RKO (cell line): Measurements from ENCODE around the gene ABO.
"Not testable (repeated sequence)": the region's sequence is repeated elsewhere in the genome, so short reads cannot be mapped to it uniquely, and the experiment has no call there.

Source experiments
- DNase-seq: peaks from one replicate; pipeline ENCODE4 v3.0.0-alpha.2; 2016; ENCODE audit warnings: low spot score

The ABO gene

DNA sequence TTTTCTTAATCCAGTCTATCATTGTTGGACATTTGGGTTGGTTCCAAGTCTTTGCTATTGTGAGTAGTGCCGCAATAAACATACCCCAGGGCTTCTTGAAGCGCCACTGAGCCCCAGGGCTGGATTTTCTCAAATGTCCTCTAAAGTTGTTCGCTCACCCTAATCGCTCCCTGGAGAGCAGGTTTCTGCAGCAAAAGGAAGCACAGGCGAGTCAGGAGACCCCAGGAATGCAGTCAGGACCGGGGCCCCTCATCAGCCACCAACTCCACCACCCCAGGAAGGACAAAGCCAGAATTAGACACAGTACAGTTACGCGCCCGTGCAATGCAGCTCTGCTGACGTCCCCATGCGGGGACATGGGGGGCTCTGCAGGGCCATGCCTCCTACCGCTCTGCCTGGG is 50.2 kb downstream of the ABO start:
- DNase-seq: no peak

DNA sequence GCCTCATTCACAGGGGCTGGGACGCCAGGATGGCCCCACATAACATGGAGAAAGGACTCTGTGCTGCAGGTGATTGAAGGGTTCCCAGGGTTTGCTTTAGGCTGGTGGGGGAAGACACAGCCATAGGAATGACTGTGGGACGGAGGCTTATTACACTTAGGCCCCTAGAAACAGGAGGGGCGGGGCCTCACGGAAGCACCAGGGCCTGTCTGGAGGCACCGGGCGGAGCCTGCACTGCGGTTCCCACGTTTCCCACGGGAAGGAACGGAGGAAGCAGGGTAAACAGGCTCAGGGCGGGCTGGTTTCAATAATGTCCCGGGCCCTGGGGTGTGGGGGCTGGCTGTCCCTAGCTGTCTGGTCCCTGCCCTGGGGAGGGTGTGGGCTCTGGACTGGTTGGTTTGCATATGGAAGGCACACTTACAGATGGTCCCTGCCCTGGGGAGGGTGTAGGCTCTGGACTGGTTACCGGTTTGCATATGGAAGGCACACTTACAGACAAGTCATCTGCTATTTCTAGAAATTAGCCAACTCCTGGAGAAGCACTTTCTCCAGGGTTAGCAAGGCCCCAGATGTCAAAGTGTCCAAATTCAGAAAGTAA is 51.7 kb downstream of the ABO start:
- DNase-seq: not testable (repeated sequence)

DNA sequence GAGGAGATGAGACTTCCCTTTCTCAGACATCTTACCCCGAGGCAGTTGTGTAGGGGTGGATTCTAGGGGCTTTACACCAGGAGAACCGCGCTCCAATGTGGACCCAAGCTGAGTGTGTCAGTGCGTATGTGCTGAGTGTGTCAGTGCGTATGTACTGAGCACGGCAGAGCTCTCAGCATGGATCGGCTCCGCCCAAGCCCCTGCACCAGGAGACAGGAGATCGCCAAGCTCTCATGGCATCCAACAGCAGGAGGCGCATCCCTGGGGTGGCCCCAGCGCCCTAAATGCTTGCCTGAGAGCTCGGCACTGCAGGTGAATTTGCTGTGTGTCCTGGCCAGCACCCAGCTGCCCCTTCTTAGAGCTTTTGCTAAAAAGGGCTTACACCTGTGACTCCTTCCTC is 53.0 kb downstream of the ABO start:
- not testable (repeated sequence) for DNase-seq

DNA sequence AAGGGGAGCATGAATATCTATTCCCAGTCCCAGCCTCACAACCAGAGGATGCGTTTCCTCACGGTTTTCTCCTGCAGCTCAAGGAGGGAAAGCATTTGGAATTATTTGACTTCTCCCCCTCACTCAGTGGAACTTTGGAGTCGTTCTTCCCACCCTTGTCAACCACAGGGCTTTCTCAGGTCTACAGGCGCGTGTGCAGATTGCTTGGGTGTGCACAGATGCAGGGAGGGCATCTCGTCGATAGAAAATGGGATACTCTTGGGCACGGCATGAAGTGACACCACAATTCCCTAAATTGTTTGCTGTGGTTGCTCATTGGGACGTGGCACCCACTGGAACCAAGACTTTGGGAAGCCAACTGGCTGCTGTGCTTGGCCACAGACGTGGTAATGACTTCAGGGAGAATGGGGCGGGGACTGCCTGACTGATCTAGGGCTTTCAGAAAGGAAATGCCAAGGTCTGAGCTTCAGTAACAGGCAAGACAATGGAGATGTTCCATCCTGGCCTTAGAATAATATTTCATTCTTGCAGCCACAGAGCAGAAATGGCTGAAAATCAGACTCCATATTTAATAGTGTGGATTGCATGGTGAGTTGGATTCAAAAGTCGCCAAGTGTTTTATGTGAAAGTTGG is 53.7 kb downstream of the ABO start:
- DNase-seq: no peak

DNA sequence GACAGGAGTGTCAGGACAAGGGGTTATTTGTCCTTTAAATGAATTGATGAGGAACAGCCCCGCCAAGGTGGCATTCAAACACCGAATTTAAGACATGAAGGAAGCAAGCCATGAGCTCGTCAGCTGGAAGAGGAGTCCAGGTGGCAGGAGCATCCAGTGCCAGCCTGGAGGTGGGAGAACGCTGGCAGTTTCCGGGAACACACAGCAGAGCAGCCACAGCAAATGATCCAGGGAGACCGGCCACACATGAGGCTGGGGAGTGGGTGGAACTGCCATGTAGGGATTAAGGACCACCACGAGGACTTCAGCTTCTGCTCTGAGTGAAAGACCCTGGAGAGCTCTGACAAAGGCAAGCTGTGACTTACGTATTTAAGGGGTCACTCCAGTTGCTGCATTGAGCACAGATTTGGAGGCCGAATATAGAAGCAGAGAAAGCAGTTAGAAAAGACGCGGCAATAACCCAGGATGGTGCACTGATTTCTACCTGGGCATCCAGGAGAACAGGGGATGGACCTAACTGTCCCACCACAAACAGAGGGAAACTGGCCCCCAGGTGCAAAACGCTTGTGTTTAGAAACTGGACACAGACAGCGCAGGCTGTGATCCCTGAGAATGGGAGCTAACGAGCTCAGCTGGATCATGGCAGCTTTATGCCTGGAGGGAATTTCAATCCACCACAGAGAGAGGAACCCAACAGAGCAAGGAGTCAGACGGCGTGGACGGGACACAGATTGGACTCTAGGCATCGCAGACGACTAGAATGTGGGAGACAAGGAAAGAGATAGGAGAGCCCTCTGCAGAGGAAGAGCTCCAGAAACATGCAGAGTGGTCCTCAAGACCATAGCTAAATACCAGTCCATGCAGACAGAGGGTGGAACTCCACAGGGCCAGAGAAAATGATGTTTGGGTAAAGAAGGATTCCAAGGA is 56.7 kb downstream of the ABO start:
- DNase-seq: not testable (repeated sequence)

DNA sequence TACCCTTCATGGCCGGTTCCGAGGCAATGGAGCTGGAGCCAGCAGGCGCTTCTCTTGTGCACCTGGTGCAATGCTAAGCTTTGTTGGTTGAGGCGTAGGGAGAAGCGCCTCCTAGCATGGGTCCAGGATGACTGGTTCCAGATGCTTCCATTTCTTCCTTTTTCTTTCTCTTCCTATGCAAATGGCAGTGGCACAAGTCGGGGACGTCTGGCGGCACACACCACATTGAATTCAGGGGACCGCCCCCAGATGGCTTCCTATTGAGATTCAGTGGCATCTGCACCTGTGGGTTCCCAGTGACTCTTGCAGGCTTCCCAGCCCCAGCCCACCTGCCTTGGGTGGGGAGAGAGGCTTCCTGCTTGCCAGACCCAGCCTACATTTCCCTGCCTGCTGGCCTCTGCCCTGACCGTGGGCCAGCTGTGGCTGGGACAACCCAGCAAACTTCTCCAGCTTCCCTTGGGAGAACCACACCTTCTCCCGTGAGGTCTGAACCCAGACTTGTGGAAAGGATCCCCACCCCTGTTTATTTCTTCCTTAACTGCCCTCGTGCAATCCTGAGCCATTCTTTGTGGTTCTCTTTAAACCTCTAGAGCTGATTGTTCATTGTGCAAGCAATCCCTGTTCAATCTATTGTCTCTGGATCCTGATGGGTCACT is 57.5 kb downstream of the ABO start:
- not testable (repeated sequence) for DNase-seq

DNA sequence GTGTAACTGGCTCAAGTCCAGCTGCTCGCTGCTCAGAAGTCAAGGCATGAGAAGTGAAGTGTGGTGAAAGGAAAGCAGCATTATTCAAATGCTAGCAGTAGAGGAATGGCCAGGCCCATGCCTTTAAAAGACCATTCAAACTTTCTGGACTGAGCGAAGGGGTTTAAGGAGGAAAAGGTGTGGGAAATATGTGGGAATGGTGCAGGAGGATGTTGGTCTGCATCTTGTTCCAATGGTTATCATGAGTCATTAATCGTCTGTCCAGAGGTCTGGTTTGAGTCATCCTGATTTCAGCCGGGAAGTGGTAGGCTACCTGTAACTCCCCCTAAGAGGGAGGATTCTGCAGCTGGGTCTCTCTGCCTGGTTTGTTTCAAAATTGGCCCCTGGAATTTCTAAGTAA is 60.7 kb downstream of the ABO start:
- DNase-seq: not testable (repeated sequence)

DNA sequence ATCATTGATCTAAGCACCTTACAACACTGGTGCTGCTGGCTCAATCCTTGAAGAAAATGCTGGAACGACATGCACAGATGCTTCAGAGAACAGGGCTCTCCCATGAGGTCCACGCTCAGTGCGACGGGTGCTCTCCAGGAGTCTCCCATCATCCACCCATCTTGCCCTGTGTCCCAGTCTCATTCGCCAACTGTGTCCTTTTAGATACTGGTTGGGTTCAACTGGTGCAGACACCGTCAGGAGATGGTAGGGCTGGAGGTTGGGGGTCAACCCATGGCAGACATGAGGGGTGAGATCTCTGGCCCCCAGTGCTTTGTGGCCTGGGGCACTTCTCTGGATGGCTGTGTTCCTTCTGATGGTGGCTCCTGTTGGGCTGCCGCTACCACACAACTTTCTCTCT is 64.4 kb downstream of the ABO start:
- no peak for DNase-seq

DNA sequence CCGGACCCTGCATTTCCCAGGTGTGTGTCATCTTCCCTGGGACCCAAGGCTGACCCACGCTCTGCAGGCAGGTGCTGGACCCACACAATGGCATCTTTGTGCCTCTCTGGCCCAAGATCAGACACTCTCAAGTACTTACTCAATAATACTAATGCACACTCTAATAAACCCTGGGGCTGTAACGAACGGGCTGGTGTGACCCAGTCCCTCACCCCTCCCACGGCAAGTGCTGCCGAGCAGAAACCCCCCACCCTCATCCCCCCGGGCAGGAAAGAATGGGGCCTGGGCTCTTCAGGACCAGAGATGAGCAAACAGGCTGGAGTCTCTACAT is 64.8 kb downstream of the ABO start:
- DNase-seq: no peak

DNA sequence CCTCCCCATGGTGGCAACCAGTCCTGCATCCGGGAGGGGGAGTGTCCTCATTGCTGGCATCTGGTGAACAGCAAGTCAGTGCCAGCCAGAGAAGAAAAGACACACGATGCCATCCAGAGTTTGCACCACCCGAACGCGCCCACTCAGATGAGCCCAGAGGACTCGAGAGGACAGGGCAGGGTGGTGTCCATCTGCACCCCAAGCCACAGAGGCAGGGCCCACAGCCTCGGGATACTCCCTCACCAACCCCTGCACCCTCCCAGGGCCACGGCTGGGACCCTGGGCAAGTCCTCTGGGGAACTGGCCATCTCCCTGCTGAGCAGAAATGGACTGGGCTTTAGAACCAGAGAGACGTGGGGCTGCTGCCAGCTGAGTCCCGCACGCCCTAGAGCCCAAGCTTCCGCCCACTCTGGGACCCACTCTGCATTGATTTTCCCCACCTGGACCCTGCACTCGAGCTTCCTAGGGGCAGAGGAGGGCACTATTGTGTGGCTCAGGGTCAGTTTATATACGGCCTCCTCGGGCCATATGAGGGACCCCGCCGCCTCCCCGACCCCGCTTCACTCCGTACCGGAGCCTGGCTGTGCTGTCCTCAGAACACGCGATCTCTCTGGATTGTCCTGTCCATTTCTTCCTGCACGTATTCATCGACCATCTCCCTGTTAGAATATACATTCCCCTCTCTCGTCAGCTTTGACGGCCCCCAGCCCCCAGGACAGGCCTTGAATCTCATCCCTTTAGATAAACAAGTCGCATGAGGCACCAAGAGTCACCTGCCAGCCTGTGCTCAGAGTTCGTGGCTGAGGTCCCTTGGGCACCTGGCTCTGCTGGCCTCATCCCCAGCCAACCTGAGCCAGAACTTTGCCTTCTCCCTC is 65.4 kb downstream of the ABO start:
- not testable (repeated sequence) for DNase-seq

DNA sequence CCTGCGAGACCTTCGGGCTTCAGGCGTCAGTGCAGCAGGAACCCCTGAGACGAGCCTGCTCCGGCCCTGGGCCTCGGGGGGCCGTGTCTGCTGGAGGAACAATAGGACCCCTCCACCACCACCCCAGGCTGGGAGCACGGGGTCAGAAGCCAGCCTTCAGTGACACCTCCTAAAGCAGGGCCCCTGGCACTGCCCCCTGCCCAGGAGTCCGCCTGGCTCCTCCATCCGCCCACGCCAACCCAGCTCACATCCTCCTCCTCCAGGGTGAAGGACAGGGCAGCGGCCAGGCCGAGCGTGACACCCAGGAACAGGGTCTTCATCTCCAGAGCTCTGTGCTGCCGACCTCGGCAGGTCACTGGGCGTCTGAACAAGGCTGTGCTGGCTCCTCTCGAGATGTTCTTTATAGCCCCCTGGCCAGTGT is 66.1 kb downstream of the ABO start, which contains the start of gene OBP2B:
OBP2B (minus strand) TSS at position 371 of the 421 bp plus-strand sequence; CDS start at position 320, 51 bp downstream.
- not testable (repeated sequence) for DNase-seq

DNA sequence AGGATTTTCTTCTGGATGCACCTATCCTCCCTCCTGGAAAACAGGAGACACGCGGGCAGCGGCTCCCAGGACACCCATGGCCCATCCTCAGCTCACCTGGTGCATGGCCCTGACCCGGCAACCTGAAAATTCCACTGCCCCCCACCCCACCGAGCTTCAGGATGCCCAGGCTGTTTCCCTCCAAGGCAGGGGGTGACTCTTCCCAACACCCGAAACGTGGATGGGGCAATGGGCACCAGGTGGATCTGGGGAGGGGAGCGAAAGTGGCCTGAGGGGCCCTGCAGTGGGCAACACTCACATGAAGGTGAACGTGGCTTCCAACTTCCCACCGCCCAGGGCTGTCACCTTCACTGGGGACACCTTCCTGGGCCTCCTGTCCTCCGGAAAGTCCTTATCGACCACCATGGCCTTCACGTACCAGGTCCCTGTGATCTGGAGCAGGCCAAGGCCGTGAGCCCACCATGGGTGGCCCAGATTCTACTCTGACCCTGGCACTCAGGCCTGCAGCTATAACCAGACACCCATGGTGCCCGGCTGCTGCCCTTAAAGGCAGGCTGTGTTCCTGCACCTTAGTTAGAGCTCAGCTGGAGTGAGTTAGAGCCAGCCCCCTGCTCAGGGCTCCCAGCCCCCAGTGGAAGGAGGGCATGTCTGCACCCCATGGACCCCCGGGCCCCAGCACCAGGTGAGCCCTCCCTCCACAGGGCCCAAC is 66.7 kb downstream of the ABO start:
- not testable (repeated sequence) for DNase-seq

DNA sequence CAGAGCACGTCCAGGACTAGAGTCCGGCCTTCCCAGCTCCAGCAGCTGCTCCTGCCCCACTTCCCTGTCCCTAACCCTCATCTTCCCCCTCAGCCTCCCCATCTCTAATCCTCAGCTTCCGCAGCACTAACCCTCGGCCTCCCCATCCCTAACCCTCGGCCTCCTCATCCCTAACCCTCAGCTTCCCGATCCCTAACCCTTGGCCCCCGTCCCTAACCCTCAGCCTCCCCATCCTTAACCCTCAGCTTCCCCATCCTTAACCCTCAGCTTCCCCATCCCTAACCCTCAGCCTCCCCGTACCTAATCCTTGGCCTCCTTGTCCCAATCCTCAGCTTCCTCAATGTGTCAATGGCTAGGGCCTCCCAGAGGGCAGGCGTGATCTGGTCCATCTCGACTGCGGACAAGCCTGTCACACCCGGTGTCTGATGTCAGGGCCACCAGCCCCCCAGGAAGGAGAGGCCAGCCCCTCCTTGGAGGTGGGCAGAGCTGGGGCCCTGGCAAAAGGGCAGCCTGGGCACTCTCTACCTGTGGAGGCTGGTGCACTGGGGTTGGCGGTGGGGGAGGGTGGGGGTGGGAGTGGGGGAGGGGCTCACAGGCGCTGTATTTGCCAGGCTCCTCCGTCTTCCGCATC is 67.3 kb downstream of the ABO start:
- DNase-seq: no peak

DNA sequence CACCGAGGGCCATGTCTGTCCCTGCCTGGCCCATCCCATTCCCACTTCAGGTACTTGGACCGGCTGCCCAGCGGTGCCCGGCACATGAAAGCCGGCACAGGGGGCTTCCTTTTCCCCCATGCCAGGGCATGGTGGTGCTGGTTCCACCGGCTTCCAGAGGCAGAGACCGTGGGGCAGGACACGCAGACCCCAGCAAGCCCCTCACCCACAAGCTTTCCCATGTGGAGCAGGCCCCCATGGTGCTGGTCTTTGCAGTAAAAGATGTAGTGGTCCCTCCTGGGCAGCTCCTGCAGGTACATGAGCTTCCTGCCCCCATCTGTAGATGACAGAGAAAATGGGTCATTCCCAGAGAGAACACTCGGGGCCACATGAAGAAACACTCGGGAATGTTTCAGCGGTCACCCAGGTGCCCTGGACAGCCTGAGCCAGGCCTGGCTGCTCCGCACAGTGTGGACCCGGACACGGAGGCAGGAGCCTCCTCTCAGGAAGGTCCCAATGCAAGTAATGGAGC is 67.9 kb downstream of the ABO start:
- DNase-seq: no peak

DNA sequence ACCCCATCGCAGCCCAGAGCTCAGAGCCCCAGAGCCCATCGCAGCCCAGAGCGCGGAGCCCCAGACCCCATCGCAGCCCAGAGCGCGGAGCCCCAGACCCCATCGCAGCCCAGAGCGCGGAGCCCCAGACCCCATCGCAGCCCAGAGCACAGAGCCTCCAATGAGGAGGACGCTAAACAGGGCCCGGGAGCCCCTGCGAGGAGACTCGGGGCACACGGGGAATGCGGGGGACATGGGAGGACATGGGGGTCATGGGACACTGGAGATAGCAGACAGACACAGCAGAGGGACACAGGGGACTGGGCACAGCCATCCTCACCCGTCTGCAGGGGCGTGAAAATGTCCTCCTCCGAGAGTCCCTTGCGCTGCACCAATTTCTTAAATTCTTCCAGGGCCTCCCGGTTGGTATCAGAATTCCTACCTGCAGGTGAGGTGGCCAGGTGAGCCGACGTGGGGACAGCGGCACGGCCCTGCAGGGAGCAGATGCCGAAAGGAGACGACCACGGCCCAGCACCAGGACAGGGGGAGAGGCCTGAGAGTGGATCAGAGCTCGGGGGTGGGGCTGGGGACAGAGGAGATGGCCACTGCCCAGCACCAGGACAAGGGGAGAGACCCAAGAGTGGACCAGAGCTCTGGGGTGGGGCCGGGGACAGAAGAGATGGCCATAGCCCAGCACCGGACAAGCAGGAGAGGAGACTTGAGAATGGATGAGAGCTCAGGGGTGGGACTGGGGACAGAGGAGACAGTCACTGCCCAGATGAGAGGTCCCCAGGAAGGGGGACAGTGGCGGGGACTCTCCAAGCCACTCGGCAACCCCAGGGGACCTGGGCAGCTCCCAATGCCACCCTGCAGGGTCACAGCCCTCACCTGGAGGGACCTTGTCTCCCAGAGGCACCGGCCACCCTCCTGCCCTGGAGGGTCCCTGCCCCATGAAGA is 68.7 kb downstream of the ABO start:
- no peak for DNase-seq

DNA sequence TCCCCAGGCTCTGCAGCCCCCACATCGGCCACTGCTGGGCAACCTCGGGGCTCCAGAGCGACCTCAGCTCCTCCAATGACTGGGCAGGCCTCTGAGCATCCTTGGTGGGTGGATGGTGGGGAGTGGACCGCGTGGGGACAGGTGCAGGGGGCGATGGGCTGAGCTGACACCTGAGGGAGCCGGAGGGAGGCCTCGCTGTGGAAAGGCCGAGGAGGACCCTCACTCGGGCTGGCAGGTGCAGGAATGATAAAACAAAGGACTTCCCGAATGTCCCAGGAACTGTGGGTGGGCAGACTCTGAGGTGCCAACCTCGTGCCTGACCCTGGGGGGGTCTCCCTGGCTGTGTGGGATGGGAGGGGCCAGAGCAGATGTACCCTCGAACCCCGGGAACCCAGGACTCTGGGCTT is 69.5 kb downstream of the ABO start:
- DNase-seq: not testable (repeated sequence)
